NK-92 (cell line): Measurements from ENCODE around the gene KCNJ6.
"Not testable (repeated sequence)": the region's sequence is repeated elsewhere in the genome, so short reads cannot be mapped to it uniquely, and the experiment has no call there.

Experiments used
- DNase-seq: peaks from one replicate; lab custom pipeline; 2025; ENCODE audit not compliant: unreplicated experiment; lab: John Stamatoyannopoulos, UW

The KCNJ6 gene

DNA sequence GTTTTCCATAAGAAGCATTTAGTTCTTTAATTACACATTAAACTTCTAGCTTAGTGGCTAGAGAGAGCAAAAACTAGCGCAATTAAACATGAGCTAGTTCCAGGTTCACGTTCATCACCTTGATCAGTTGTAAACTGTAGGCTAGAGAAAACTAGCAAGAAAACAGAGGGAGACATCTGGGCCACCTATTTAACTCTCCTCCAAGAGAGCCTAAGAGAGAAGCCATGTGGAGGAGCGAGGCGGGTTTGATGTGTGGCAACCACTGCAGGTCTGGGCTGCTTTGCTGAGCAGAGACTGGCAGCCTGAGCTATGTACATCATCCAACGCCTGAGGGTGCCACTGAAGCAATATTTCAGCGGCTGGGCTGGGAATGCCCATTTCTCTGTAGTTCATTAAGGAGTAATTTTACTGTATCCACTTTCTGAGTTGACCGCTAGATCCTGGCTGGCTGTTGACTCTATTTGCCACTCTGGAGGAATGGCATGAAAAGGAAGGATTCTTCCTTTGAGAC lies 296.7 kb downstream of the KCNJ6 start:
- no peak for DNase-seq

GRCh38 chr21:37618081-37618480 lies 298.2 kb downstream of the KCNJ6 start:
- DNase-seq = no peak

- DNase-seq = no peak
Measured at GRCh38 chr21:37615962-37616361, 300.3 kb downstream of the KCNJ6 start.

DNA sequence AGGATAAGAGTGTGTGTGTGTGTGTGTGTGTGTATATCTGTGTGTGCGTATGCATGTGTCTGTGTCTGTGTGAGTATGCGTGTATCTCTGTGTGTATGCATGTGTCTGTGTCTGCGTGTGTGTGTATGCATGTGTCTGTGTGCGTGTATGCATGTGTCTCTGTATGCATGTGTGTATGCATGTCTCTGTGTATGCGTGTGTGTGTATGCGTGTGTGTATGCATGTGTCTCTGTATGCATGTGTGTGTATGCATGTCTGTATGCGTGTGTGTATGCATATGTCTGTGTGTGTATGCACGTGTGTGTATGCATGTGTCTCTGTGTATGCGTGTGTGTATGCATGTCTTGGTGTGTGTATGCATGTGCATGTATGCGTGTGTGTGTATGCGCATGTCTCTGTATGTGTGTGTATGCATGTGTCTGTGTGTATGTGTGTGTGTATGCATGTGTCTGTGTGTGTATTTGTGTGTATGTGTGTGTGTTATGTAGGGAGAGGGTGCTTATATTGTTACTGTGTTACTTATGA lies 301.8 kb downstream of the KCNJ6 start:
- DNase-seq = no peak

DNA sequence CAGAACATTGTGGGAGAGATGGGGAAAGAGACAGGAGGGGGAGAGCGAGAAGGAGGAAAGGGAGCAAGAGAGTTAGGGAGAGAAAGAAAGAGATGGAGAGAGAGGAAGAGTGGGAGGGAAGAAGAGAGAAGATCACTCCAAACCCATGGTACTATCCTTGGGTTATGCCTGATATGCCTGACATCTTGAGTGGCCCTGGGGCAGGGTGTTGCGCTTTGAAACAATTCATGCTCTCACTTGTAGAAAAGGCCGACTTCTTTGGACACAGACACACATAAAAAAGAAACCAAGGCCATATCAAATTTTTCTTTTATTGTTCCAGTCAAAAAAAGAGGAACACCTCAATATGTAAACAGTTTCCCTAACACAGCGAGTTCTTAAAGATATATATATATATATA lies 309.2 kb downstream of the KCNJ6 start:
- no peak for DNase-seq

GRCh38 chr21:37606549-37606948 lies 309.7 kb downstream of the KCNJ6 start:
- DNase-seq = no peak

DNA sequence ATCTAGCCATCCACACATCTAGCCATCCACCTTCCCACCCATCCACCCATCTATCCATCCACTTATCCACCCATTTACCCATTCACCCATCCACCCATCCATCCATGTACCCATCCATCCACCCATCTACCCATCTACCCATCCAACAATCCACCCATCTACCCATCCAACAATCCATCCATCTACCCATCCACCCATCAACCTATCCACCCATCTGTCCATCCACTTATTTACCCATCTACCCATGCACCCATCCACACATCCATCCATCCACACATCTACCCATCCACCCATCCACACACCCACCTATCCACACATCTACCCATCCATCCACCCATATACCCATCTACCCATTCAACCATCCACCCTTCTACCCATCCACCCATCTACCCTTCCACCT lies 311.3 kb downstream of the KCNJ6 start:
- DNase-seq = no peak

DNA sequence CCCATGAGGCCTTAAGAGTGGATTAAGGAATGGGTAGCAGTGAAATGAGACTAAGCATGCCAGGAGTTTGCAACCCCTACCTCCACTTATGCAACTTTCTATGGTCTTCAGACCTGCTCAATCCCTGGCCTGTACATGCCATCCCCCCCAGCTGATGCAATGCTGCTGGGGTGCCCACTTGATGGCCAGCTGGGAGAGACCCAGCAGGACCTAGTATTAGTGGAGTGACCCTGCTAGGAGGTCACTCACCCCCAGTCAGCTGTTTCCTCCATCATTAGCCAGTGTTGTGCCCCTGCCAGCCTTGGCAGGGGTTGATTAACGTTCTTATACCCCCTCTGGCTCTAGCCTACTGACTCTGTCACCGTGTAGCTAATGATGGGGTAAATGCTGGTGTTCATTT lies 313.1 kb downstream of the KCNJ6 start:
- no peak for DNase-seq

- no peak for DNase-seq
Measured at GRCh38 chr21:37601915-37602314, 314.3 kb downstream of the KCNJ6 start.

GRCh38 chr21:37601027-37601426 lies 315.2 kb downstream of the KCNJ6 start:
- no peak for DNase-seq

- no peak for DNase-seq
Measured at GRCh38 chr21:37595944-37596343, 320.3 kb downstream of the KCNJ6 start.

DNA sequence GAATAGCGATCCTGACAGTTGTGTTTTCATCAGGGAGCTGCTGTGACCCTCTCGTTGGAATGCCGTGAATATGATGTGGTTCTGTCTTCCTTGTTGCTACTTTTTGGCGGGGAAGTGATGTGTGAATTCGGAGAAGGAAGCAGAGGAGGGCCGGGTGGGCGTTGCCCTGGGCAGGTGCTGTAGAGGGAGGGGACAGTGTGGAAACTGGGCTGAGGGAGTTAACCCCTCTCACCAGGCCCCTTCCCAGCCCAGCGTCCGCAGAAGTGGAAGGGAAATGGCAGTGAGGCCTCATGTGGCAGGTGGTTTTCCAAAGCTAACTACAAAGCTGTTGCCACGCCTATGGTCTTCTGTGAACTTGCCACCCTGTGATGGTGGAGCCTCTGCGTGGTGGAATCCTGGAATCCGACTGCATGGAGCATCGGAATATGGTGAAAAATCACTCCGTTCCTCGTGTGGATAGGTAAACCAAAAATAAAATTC lies 321.7 kb downstream of the KCNJ6 start:
- DNase-seq = no peak

DNA sequence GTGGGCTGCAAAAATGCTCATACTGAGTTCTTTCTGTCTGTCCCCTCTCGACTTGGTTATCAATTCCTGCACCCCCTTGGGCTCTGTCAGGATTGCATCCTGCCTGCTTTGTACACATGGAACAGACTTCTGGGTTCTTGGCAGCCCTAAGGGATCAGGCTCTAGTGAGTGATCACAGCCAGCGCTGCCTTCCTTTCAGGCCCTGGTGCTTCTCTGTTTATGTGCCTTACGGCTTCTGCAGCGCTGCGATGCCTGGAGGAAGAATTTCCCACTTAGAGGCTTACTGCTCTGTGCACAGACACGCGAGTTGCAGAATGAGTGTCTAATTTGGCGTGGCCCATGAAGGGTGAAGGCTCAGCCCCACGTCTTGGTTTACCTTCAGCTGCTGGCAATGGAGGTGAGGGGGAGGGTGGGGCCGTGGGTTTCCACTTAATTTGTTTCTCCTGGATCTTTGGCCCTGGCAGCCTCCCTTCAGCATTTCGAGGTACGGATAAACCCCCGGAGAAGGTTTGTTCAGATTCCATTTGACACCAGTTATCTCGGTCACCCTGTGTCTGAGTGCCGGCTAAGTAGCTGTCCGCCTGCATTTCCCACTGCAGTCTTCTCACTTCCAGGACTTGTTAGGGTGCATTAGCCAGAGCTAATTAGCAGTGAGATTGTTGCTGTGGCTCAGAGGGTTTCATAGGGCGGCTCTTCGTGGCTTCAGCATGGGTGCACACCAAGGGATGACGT lies 322.4 kb downstream of the KCNJ6 start:
- DNase-seq = no peak

DNA sequence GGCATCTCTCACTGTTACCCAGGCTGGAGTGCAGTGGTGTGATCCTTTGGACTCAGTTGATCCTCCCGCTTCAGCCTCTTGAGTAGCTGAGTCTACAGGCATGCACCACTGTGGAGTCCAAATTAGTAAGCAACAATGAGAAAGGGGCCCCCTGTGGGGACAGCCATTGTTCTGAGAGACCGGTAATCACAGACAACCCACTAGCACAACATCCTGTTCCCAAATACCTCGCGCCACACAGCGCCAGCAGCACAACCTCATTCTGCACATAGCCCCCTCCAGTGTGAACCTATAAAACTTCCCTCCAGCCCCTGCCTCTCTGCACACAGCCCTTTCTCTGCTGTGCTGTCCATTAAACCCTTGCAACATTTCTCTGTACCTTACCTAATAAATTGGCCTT lies 323.2 kb downstream of the KCNJ6 start:
- no peak for DNase-seq

DNA sequence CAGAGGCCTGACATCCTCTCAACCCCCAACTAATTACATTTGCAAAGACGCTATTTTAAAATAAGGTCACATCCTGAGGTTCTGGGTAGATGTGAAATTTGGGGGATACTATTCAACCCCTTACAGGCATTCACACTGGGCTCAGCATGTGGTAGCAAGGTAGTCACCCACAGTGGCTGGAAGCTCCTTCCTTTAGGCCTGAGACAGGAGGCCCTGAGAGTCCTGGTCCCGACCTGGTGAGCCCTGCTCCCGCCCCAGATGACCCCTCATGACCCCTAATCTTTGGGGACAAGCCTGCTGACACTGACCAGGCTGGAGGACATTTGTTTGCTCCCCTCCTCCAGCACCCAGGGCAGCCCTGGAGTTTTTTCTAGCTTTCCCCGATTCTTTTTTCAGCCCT lies 323.8 kb downstream of the KCNJ6 start:
- no peak for DNase-seq

- not testable (repeated sequence) for DNase-seq
Measured at GRCh38 chr21:37591994-37592393, 324.3 kb downstream of the KCNJ6 start.

GRCh38 chr21:37590836-37591235 lies 325.4 kb downstream of the KCNJ6 start:
- not testable (repeated sequence) for DNase-seq

DNA sequence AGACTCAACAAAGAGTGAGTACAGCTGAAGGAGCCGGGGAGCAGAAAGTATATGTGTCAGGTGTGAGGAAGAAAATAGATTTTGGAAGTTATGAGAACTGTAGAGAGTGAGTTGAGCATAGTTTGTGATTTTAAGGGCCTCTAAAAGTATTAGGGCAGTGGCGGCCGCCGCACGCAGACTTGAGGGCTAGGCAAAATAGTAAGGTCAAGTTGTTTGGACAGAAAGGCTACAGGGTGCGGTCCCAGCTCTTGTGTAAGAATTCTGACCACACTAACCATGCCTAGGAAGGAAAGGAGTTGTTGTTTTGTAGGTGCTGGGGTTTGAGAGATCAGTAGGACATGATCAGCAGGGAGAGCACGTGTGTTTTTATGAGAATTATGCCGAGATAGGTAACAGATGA lies 327.6 kb downstream of the KCNJ6 start:
- DNase-seq = not testable (repeated sequence)

GRCh38 chr21:37587635-37588177 lies 328.6 kb downstream of the KCNJ6 start:
- DNase-seq = no peak

DNA sequence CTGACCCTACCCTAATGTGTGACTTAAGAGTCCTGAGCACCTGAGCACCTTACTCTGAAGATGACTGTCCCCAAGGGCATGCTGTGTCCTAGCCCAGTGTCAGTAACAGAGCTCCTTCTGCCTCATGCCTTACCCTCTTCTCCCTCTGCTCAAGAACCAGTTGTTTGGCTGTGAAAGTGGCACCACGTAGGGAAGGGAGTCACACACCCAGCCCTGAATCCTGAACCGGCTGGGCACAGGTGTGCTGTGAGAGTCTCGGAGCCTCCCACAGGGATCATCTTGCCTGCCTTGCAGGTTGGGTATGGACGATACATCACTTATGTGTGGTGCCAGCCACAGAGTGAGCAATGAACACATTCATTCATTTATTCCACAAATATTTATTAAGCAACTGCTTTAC lies 329.1 kb downstream of the KCNJ6 start:
- DNase-seq = no peak

DNA sequence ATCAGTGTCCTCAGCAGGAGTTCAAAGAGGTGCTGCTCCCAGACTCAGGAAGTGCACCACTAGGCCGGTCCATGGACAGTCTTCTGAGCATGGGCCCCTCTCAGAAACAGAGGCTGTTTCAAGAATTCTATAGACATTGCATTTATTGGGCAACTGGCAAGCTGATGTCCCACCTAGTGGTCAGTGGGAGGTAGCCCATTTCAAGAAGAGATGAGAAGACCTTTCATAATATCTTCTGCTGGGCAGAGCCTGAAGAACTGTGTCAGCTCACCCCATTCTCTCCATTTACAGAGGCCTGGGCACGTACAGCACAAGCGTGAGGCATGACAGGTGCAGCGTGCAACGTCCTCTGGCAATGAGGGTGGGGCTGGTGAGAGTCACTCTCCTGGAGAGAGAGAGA lies 333.7 kb downstream of the KCNJ6 start:
- no peak for DNase-seq

DNA sequence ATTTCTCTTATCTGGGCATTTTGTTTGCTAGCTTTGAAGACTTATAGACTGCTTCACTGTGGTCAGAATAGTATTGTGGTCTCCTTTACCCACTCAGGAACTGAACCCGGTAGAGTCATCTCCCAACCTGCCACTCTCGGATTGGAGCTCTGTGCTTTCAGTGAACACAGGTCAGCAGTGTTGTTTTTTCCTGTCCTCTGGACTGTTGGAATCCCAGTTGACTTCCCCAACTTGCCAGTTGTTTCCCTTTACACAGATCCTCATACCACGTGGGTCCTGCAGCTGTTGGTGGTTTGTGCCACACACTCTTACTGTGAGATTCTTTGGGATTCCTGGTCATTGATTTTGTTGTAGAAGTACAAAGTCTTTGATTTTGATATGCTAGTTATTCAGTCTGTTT lies 335.6 kb downstream of the KCNJ6 start:
- DNase-seq = no peak
